OCI-LY3 (cell line): ENCODE data around the gene ASF1B.

ENCODE experiments used
- CTCF ChIP-seq: fragments of 200-600, 300-600 bp; sonication (generic); IDR thresholded peaks from 2 replicates; pipeline ENCODE4 v1.5.1; 2014; ENCODE audit warnings: antibody characterized with exemption, low read length, low read depth
- EZH2phosphoT487 ChIP-seq: fragments of 200-600 bp; shearing (Covaris generic); IDR thresholded peaks from 2 replicates; pipeline ENCODE4 v1.6.1; 2018; ENCODE audit warnings: antibody characterized with exemption, mixed run types, low read depth

- no peak for TF ChIP-seq CTCF
- no peak for TF ChIP-seq EZH2phosphoT487
Measured at GRCh38 chr19:14141041-14141440, 4.7 kb upstream of the ASF1B start.
